GM13976 (cell line): ENCODE data around the gene C4A.

Experiments used
- DNase-seq: peaks from one replicate; pipeline ENCODE4 v3.0.0; 2012; ENCODE audit warnings: low spot score
- CTCF ChIP-seq: IDR thresholded peaks from 2 replicates; pipeline ENCODE4 v1.5.1; 2012; ENCODE audit warnings: borderline replicate concordance, mild to moderate bottlenecking; ENCODE audit not compliant: insufficient read depth; ENCODE audit errors: extremely low read depth, missing control alignments, control extremely low read depth
- in situ Hi-C: fragments of 300-500 bp; cut with MboI; formaldehyde crosslinking; loops from one replicate; pipeline ENCODE4 v1.12.0; 2022; ENCODE audit warnings: low sequenced_read_pairs, mixed read lengths, inconsistent platforms; ENCODE audit not compliant: unreplicated experiment

Gene C4A

GRCh38 chr6:32050562-32050961, 68.7 kb downstream of the C4A start:
- TF ChIP-seq CTCF = no peak
- DNase-seq = no peak
- in situ Hi-C loops = no loop called here
